RWPE1 (cell line): ENCODE measurements around the gene SBNO2.
"Not testable (repeated sequence)": the region's sequence is repeated elsewhere in the genome, so short reads cannot be mapped to it uniquely, and the experiment has no call there.

Experiments
- CTCF ChIA-PET: fragments of 350-600 bp; sonication (Branson Sonifier 250); formaldehyde crosslinking; extraction: SDS; loops from one replicate; lab custom pipeline; 2021; lab: Yijun Ruan, JAX
- POLR2A ChIA-PET: fragments of 400-600 bp; formaldehyde crosslinking; extraction: SDS; loops from one replicate; lab custom pipeline; 2020; ENCODE audit warnings: antibody characterized with exemption; ENCODE audit not compliant: low non-redundant PET; lab: Yijun Ruan, JAX
- DNase-seq: peaks from one replicate; pipeline ENCODE4 v3.0.0; 2012; ENCODE audit warnings: low spot score
- H3K27ac ChIP-seq: fragments of 450-650 bp; 2 replicates; pipeline ENCODE4 v1.5.1; 2017
- CTCF ChIP-seq: fragments of 450-650 bp; conservative IDR thresholded peaks from 2 replicates; pipeline ENCODE4 v1.5.1; 2017; ENCODE audit warnings: low read depth, mild to moderate bottlenecking

The SBNO2 gene

GRCh38 chr19:1210227-1210538 is 36.1 kb upstream of the SBNO2 start:
- CTCF ChIA-PET = interaction anchor here (0.9 kb wide), 1 partner anchor 31 kb away, joined by 4 read pairs; no protein-coding TSS in a partner anchor
- no peak for DNase-seq
- peak overlapping the region; percentile 98 for H3K27ac ChIP-seq
- no peak for TF ChIP-seq CTCF
- POLR2A ChIA-PET = interaction anchor here (0.7 kb wide), 1 partner anchor 184 kb away, joined by 3 read pairs; the partner anchor contains the start of gene CNN2

DNA sequence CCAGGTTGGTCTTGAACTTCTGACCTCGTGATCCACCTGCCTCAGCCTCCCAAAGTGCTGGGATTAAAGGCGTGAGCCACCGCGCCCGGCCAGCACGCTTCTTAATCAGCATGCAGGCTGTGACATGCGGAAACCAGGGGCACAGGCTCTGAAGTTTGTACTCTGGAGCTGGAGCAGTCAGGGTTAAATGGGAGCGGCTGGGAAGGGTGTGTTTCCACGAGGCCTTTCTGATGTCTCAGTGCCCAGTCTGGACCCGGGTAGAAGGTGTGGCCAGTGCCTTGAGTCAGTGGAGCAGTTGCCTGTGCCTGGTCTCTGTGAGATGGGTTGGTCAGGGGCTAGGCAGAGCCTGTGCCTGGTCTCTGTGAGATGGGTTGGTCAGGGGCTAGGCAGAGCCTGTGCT is 34.8 kb upstream of the SBNO2 start:
- peak; percentile 67 for DNase-seq
- POLR2A ChIA-PET = interaction anchor here (0.5 kb wide), 1 partner anchor 186 kb away, joined by 6 read pairs; no protein-coding TSS in a partner anchor
- peak overlapping the region; percentile 98 for H3K27ac ChIP-seq
- CTCF ChIA-PET = interaction anchor here (1.2 kb wide), 1 partner anchor 14 kb away, joined by 3 read pairs; no protein-coding TSS in a partner anchor

- no peak for TF ChIP-seq CTCF
- H3K27ac ChIP-seq = peak overlapping the region; percentile 98
- no peak for DNase-seq
- CTCF ChIA-PET = interaction anchor here (0.5 to 0.9 kb wide), 3 partner anchors 16 to 39 kb away, joined by 3 to 6 read pairs (median 3); no protein-coding TSS in a partner anchor
- POLR2A ChIA-PET = no interaction called here
These were observed 32.9 kb upstream of the SBNO2 start for GRCh38 chr19:1206864-1207450.

DNA sequence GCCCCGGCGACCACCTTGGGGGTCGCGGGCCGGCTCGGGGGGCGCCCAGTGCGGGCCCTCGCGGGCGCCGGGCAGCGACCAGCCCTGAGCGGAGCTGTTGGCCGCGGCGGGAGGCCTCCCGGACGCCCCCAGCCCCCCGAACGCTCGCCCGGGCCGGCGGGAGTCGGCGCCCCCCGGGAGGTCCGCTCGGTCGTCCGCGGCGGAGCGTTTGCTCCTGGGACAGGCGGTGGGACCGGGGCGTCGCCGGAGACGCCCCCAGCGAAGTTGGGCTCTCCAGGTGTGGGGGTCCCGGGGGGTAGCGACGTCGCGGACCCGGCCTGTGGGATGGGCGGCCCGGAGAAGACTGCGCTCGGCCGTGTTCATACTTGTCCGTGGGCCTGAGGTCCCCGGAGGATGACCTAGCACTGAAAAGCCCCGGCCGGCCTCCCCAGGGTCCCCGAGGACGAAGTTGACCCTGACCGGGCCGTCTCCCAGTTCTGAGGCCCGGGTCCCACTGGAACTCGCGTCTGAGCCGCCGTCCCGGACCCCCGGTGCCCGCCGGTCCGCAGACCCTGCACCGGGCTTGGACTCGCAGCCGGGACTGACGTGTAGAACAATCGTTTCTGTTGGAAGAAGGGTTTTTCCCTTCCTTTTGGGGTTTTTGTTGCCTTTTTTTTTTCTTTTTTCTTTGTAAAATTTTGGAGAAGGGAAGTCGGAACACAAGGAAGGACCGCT is 32.2 kb upstream of the SBNO2 start:
- peak overlapping the region; percentile 98 for H3K27ac ChIP-seq
- ChIA-PET POLR2A (no interaction called here), CTCF (interaction anchor here (0.5 to 0.9 kb wide), 4 partner anchors 17 to 141 kb away, joined by 3 to 6 read pairs (median 3); no protein-coding TSS in a partner anchor)
- DNase-seq = no peak
- no peak for TF ChIP-seq CTCF

DNA sequence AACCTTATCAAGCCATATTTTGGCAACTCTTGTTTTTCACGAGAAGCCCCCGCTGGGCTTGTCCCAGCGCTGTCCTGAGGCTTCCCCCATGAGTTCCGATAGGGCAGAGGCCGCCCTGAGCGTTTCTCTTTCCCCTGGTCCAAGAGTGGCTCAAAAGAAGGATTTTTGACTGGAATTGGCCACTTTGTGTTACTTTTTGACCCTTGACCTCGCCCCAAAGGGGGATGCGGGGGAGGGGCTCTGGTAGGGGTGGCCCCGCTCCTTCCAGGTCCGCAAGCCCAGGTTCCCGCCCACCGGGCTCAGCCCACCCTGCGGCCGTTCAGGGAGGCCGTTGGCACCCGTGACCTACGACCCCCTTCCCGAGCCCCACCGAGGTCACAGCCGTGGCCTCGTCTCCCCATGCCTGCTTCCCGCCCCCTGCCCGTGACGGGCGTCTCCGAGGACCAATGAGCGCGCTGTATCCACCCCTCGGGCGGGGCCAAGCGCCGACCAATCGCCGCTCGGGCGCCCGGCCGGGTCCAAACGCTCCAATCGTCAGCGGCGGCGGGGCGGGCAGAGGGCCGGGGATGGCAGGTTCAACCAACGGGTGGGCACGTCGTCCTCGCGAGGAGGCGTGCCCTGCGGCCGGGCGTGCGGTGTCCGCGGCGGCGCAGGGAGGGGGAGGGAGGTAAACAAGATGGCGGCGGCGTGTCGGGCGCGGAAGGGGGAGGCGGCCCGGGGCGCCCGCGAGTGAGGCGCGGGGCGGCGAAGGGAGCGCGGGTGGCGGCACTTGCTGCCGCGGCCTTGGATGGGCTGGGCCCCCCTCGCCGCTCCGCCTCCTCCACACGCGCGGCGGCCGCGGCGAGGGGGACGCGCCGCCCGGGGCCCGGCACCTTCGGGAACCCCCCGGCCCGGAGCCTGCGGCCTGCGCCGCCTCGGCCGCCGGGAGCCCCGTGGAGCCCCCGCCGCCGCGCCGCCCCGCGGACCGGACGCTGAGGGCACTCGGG is 31.3 kb upstream of the SBNO2 start, which contains the start of gene STK11:
TSS of gene STK11 (plus strand) at position 665 of the 986 bp plus-strand sequence. CDS start 1,136 bp downstream, outside the sequence.
- peak; percentile 99 for DNase-seq
- POLR2A ChIA-PET = no interaction called here
- CTCF ChIA-PET = interaction anchor here (0.6 kb wide), 1 partner anchor 140 kb away, joined by 3 read pairs; no protein-coding TSS in a partner anchor
- no peak for TF ChIP-seq CTCF
- H3K27ac ChIP-seq = peak within 1 kb of the TSS; percentile 98

DNA sequence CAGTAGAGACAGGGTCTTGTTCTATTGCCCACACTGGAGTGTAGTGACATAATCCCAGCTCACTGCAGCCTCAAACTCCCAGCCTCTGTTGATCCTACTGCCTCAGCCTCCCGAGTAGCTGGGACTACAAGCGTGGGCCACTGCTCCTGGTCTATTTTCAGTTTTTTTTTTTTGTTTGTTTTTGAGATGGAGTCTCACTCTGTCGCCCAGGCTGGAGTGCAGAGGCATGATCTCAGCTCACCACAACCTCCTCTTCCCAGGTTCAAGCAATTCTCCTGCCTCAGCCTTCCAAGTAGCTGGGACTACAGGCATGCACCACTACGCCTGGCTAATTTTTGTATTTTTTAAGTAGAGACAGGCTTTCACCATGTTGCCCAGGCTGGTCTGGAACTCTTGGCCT is 26.5 kb upstream of the SBNO2 start:
- CTCF ChIA-PET, POLR2A ChIA-PET, DNase-seq: not testable (repeated sequence)
- peak overlapping the region; percentile 5; the same call in 1 of the 2 replicates for H3K27ac ChIP-seq

DNA sequence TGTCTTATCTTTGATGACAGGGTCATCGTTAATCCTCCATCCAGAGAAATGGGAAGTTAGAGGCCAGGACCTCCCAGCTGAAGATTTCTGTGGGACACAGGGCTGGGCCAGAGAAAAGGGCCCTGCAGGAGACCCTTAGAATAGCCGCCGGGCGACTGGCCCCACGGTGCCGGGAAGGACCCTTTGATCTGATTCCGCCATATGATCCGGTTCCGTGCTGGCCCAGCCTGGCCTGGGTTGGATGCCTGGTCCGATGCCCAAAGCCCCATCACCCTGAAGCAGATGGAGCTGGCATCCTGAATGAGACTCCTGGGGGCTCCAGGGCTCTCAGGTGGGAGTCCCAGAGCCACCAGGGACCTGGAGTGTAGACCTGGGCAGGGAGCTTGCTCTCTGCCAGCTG is 25.5 kb upstream of the SBNO2 start:
- TF ChIP-seq CTCF = no peak
- no peak for DNase-seq
- H3K27ac ChIP-seq = 0 out of 2 replicates have a peak overlapping the region, but pooled peaks have one; percentile 3
- CTCF ChIA-PET = interaction anchor here (1.7 kb wide), 1 partner anchor 86 kb away, joined by 7 read pairs; no protein-coding TSS in a partner anchor
- POLR2A ChIA-PET = no interaction called here
